Loucy (cell line): Measurements from ENCODE around the gene HTR7.

ENCODE experiments used
- CTCF ChIP-seq: fragments of 200-600 bp; sonication (generic); conservative IDR thresholded peaks from 2 replicates; pipeline ENCODE4 v1.5.1; 2014; ENCODE audit warnings: mild to moderate bottlenecking, antibody characterized with exemption, low read length
- EZH2phosphoT487 ChIP-seq: fragments of 200-600 bp; IDR thresholded peaks from 2 replicates; pipeline ENCODE4 v1.6.1; 2018; ENCODE audit warnings: antibody characterized with exemption, mild to moderate bottlenecking, moderate library complexity, borderline replicate concordance

GRCh38 chr10:90779548-90779947, 78.3 kb downstream of the HTR7 start:
- TF ChIP-seq CTCF (peak; percentile 43), EZH2phosphoT487 (no peak)
